Measurements from ENCODE around the gene REM2. TPM values are rescaled to one million over a fixed set of nuclear protein-coding genes. Genes with fewer than 3 reads are reported as not detected.
"Not testable (repeated sequence)": the region's sequence is repeated elsewhere in the genome, so short reads cannot be mapped to it uniquely, and the experiment has no call there.

Gene REM2
- total RNA-seq, 2 donors from 2014 or later, result 0.58 to 0.64 TPM

GRCh38 chr14:22887990-22888378, 5.0 kb downstream of the REM2 start:
- peak in 1 of 2 donors; percentile 48 for DNase-seq
- ATAC-seq, result no peak
- intact Hi-C loops (cut with DNase I, micrococcal nuclease), result no loop called here

- DNase-seq (no peak), ATAC-seq (no peak)
- intact Hi-C loops (cut with DNase I, micrococcal nuclease), result no loop called here
Measured at GRCh38 chr14:22888662-22889061, 5.6 kb downstream of the REM2 start.

- intact Hi-C loops (cut with DNase I, micrococcal nuclease), result no loop called here
- ATAC-seq, result no peak
- no peak for DNase-seq
Measured at GRCh38 chr14:22890416-22890815, 7.4 kb downstream of the REM2 start.

- intact Hi-C loops (cut with DNase I, micrococcal nuclease), result no loop called here
- DNase-seq (no peak), ATAC-seq (no peak)
Measured at GRCh38 chr14:22892488-22892887, 9.5 kb downstream of the REM2 start.

GRCh38 chr14:22893706-22894105, 10.7 kb downstream of the REM2 start:
- no peak for ATAC-seq
- no peak for DNase-seq
- intact Hi-C loops (cut with DNase I, micrococcal nuclease), result no loop called here

- no peak for DNase-seq
- no peak for ATAC-seq
- intact Hi-C loops (cut with DNase I, micrococcal nuclease), result no loop called here
Measured at GRCh38 chr14:22895402-22895801, 12.4 kb downstream of the REM2 start.

- ATAC-seq (no peak), DNase-seq (no peak)
- intact Hi-C loops (cut with DNase I, micrococcal nuclease), result no loop called here
Measured at GRCh38 chr14:22896356-22896755, 13.3 kb downstream of the REM2 start.

GRCh38 chr14:22896760-22897159, 13.7 kb downstream of the REM2 start:
- DNase-seq (no peak), ATAC-seq (no peak)
- intact Hi-C loops (cut with DNase I, micrococcal nuclease), result no loop called here

GRCh38 chr14:22897357-22897756, 14.3 kb downstream of the REM2 start:
- no peak for ATAC-seq
- DNase-seq, result no peak
- intact Hi-C loops (cut with DNase I, micrococcal nuclease), result no loop called here

GRCh38 chr14:22898302-22899090, 15.5 kb downstream of the REM2 start:
- ATAC-seq, result no peak
- intact Hi-C loops (cut with DNase I, micrococcal nuclease), result no loop called here
- no peak for DNase-seq

- intact Hi-C loops (cut with DNase I, micrococcal nuclease), result no loop called here
- peak; percentile 83 for ATAC-seq
- DNase-seq, result no peak
Measured at GRCh38 chr14:22900081-22900799, 17.2 kb downstream of the REM2 start.

GRCh38 chr14:22901799-22902198, 18.8 kb downstream of the REM2 start:
- intact Hi-C loops (cut with DNase I, micrococcal nuclease), result no loop called here
- no peak for DNase-seq

GRCh38 chr14:22903742-22904087, 20.7 kb downstream of the REM2 start:
- DNase-seq, result no peak
- intact Hi-C loops (cut with DNase I, micrococcal nuclease), result no loop called here
- ATAC-seq, result no peak

More at GRCh38 chr14:22901799-22902198, 18.8 kb downstream of the REM2 start:
- no peak for ATAC-seq

GRCh38 chr14:22905627-22906026, 22.6 kb downstream of the REM2 start:
- no peak for ATAC-seq

GRCh38 chr14:22906073-22906472, 23.1 kb downstream of the REM2 start:
- no peak for ATAC-seq
- DNase-seq, result no peak
- intact Hi-C loops (cut with DNase I, micrococcal nuclease), result no loop called here

More at GRCh38 chr14:22905627-22906026, 22.6 kb downstream of the REM2 start:
- no peak for DNase-seq
- intact Hi-C loops (cut with DNase I, micrococcal nuclease), result no loop called here

- no peak for ATAC-seq
- intact Hi-C loops (cut with DNase I, micrococcal nuclease), result no loop called here
- no peak for DNase-seq
Measured at GRCh38 chr14:22907429-22907828, 24.4 kb downstream of the REM2 start.

- no peak for DNase-seq
- ATAC-seq, result no peak
- intact Hi-C loops (cut with DNase I, micrococcal nuclease), result no loop called here
Measured at GRCh38 chr14:22908601-22909000, 25.6 kb downstream of the REM2 start.

- DNase-seq (no peak), ATAC-seq (no peak)
- intact Hi-C loops (cut with DNase I, micrococcal nuclease), result no loop called here
Measured at GRCh38 chr14:22910916-22911315, 27.9 kb downstream of the REM2 start.

- DNase-seq; intact Hi-C loops (cut with DNase I, micrococcal nuclease); ATAC-seq: not testable (repeated sequence)
Measured at GRCh38 chr14:22914836-22915235, 31.8 kb downstream of the REM2 start.

GRCh38 chr14:22915886-22916521, 33.0 kb downstream of the REM2 start:
- intact Hi-C loops (cut with DNase I, micrococcal nuclease), result no loop called here
- no peak for ATAC-seq
- no peak for DNase-seq

All from left colon (tissue), 2 donors.